ENCODE measurements around the gene OPN3. TPM values are rescaled to one million over a fixed set of nuclear protein-coding genes. Genes with fewer than 3 reads are reported as not detected.
"Not testable (repeated sequence)": the region's sequence is repeated elsewhere in the genome, so short reads cannot be mapped to it uniquely, and the experiment has no call there.

OPN3 gene
- 55.3 and 63.5 TPM in 2 replicates for total RNA-seq (2014; rRNA removed; shearing (Covaris generic))

DNA sequence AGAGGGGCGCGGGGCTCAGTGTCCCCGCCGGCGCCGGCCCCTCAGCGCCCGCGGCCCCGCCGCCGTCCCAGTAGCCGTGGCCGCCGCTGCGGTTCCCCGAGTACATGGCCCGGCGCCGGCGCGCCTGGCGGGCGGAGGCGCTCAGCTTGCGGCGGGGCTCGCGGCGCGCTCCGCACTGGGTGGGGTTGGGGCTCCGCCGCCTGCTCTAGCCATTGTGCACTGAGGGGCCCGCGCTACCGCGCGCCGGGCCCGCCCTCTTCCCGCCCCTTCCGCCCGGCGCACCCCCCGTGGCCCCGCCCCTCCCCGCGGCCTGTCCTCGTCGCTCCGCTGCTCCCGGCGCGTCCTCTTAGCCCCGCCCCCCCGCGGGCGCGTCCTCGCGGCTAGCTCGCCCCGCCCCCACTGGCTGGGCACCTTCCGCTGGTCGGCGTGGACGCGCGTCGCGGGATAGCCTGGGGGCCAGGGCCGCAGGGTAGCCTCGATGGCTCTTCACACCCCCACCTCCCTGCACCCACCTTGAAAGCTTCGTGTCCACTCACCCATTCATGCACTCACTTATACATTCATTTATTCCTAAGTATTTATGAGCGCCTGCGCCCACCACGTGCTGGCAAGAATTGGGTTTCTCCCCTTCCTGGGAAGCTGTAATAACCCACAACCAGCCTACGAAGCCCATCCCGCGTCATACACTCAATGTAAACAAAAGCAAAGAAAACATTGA lies at the start of gene OPN3, which contains the start of gene CHML:
Gene OPN3, minus strand, starts transcription at position 221 of the 718 bp plus-strand sequence. Its CDS starts 115 bp downstream, at position 106.
Gene CHML, minus strand, starts transcription at position 221 of the 718 bp plus-strand sequence. CDS start 4,603 bp downstream, outside the sequence.
- Histone ChIP-seq H3K27me3 (ENCODE audit: control insufficient read depth, insufficient read depth, low read length) (no peaks in the 10 kb centered on the region; the same call in 1 of the 2 replicates), H3K4me3 (ENCODE audit: insufficient read depth, low read depth, low read length) (peak within 1 kb of the TSS; percentile 99), H3K36me3 (replicated peaks; ENCODE audit: control insufficient read depth, insufficient read depth, low read length) (peaks cover 3% of the 10 kb centered on the region)
- peak; percentile 97 for DNase-seq

GRCh38 chr1:241688940-241689368 lies 48.8 kb upstream of the OPN3 start:
- H3K27me3 ChIP-seq (ENCODE audit: control insufficient read depth, insufficient read depth, low read length) = no peaks in the 10 kb centered on the region

DNA sequence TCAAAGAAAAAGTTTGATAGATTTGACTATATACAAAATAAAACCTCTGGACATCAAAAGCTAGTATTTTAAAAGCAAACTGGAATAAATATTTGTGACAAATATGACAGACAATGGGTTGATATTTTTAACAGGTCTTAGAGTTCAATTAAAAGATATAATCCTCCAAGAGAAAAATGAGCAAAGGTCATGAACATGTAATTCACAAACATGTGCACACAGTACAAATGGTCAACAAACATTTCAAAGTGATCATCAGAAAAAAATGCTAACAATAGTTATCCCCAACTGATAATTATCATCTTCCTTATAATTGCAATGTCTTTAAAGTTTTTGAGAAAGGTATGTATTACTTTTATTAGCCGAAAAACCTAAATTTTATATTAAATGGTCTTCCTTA lies 43.9 kb upstream of the OPN3 start:
- DNase-seq = no peak
- no peak overlapping the region for H3K4me3 ChIP-seq (ENCODE audit: insufficient read depth, low read depth, low read length)
- no peaks in the 10 kb centered on the region for H3K36me3 ChIP-seq (replicated peaks; ENCODE audit: control insufficient read depth, insufficient read depth, low read length)
- H3K27me3 ChIP-seq (ENCODE audit: control insufficient read depth, insufficient read depth, low read length) = no peaks in the 10 kb centered on the region

More at GRCh38 chr1:241688940-241689368, 48.8 kb upstream of the OPN3 start:
- Histone ChIP-seq H3K4me3 (ENCODE audit: insufficient read depth, low read depth, low read length) (no peak overlapping the region), H3K36me3 (replicated peaks; ENCODE audit: control insufficient read depth, insufficient read depth, low read length) (no peaks in the 10 kb centered on the region)
- no peak for DNase-seq

DNA sequence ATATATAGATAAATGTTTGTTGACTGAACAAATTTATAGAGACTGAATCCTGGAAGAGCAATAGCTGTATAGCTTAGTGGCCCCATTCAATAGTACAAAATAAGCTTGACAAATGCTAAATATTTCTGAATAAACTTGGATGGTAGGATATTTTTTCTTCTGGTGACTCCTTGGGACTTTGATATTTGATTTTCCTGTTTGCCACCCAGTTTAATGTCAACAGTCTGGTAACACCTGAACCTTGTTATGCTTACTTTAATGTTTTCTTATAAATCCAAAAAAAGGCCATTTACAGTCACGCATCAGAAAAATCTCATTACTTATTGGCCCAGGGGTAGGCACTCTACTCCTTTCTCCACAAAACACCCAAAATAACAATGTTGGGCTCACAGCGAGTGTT lies 42.8 kb upstream of the OPN3 start:
- H3K27me3 ChIP-seq (ENCODE audit: control insufficient read depth, insufficient read depth, low read length) = no peaks in the 10 kb centered on the region
- no peak for DNase-seq
- H3K4me3 ChIP-seq (ENCODE audit: insufficient read depth, low read depth, low read length) = no peak overlapping the region
- H3K36me3 ChIP-seq (replicated peaks; ENCODE audit: control insufficient read depth, insufficient read depth, low read length) = no peaks in the 10 kb centered on the region

- H3K36me3 ChIP-seq (replicated peaks; ENCODE audit: control insufficient read depth, insufficient read depth, low read length); DNase-seq; H3K27me3 ChIP-seq (ENCODE audit: control insufficient read depth, insufficient read depth, low read length); H3K4me3 ChIP-seq (ENCODE audit: insufficient read depth, low read depth, low read length): not testable (repeated sequence)
These were observed 41.8 kb upstream of the OPN3 start for GRCh38 chr1:241681861-241682448.

DNA sequence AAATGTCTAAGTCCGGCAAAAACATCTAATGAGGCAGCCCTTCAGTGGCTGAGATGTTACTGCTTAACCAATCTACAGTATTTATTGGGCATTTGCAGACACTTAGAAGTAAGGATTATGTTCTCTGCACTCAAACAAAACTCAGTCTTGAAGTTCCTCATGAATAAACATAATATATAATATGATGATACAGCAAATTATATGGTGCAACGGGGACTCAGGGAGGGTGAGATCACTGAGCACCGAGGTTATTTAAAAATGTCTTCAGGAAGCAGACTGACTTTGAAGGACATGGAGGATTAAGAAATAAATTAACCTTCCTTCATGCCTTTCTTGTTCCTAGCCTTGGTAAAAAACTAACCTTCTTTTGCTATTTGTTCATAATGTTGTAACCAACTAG lies 39.8 kb upstream of the OPN3 start:
- no peak for DNase-seq
- Histone ChIP-seq H3K36me3 (replicated peaks; ENCODE audit: control insufficient read depth, insufficient read depth, low read length) (no peaks in the 10 kb centered on the region), H3K4me3 (ENCODE audit: insufficient read depth, low read depth, low read length) (no peak overlapping the region), H3K27me3 (ENCODE audit: control insufficient read depth, insufficient read depth, low read length) (no peaks in the 10 kb centered on the region)

DNA sequence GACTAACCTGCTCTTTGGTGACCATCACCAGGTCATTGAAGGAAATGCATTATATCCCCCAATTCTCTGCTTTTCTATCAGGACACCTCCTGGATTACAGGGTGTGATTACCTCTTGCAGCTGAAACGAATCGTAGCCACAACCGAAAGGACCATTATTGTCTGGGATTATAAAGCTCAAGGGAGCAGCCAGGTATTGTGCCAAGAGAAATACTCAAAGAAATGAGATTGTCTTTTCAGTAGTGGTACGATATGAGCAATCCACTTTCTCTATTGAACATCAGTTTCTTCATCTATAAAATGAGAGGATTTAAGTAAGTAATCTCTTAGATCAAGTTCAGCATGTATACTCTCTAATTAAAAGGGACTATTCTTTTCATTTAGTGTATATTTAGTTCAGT lies 39.2 kb upstream of the OPN3 start:
- Histone ChIP-seq H3K27me3 (ENCODE audit: control insufficient read depth, insufficient read depth, low read length) (no peaks in the 10 kb centered on the region), H3K4me3 (ENCODE audit: insufficient read depth, low read depth, low read length) (no peak overlapping the region), H3K36me3 (replicated peaks; ENCODE audit: control insufficient read depth, insufficient read depth, low read length) (no peaks in the 10 kb centered on the region)
- DNase-seq = no peak

DNA sequence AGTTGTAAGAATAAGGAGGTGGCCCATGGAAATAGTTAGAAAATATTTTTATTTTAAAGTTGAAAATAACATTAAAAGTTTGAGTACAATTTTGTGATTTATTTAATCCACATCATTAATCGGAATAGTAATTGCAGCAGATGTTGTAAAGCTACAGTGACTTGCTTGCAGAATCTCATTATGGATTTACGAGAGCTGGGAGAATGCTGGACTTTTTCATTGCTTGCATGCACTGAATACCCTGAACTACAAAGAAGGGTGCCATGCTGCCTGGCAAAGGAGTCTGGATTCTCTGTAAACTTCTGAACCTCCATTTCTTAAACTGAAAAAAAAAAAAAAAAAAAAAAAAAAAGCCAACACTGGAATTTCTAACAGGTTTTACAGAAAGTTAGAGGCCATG lies 38.4 kb upstream of the OPN3 start:
- Histone ChIP-seq H3K27me3 (ENCODE audit: control insufficient read depth, insufficient read depth, low read length) (no peaks in the 10 kb centered on the region), H3K36me3 (replicated peaks; ENCODE audit: control insufficient read depth, insufficient read depth, low read length) (no peaks in the 10 kb centered on the region), H3K4me3 (ENCODE audit: insufficient read depth, low read depth, low read length) (no peak overlapping the region)
- DNase-seq = no peak

GRCh38 chr1:241677201-241677600 lies 37.0 kb upstream of the OPN3 start:
- DNase-seq = no peak
- H3K4me3 ChIP-seq (ENCODE audit: insufficient read depth, low read depth, low read length) = no peak overlapping the region
- H3K36me3 ChIP-seq (replicated peaks; ENCODE audit: control insufficient read depth, insufficient read depth, low read length) = no peaks in the 10 kb centered on the region
- no peaks in the 10 kb centered on the region for H3K27me3 ChIP-seq (ENCODE audit: control insufficient read depth, insufficient read depth, low read length)

GRCh38 chr1:241675983-241676382 lies 35.8 kb upstream of the OPN3 start:
- peak; percentile 14 for DNase-seq
- no peak overlapping the region for H3K4me3 ChIP-seq (ENCODE audit: insufficient read depth, low read depth, low read length)
- H3K27me3 ChIP-seq (ENCODE audit: control insufficient read depth, insufficient read depth, low read length) = no peaks in the 10 kb centered on the region
- no peaks in the 10 kb centered on the region for H3K36me3 ChIP-seq (replicated peaks; ENCODE audit: control insufficient read depth, insufficient read depth, low read length)

DNA sequence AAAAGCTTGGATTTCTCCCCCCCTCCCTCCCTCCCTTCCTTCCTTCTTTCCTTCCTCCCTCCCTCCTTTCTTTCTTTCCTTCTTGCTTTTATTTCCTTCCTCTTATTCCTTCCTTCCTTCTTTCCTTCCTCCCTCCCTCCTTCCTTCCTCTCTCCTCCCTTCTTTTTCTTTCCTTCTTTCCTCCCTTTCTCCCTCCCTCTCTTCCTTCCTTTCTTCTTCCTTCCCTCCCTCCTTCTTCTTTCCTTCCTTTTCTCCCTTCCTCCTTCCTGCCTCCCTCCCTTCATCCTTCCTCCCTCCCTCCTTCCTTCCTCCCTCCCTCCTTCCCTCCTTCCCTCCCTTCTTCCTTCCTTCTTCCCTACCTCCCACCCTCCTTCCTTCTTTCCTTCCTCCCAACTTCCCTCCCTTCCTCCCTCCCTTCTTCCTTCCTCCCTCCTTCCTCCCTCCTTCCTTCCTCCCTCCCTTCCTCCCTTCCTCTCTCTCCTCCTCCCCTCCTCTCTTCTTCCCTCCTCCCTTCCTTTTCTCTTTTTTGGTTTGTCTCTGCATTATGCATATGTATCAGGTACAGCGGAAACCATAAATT lies 34.7 kb upstream of the OPN3 start:
- Histone ChIP-seq H3K4me3 (ENCODE audit: insufficient read depth, low read depth, low read length) (no peak overlapping the region), H3K27me3 (ENCODE audit: control insufficient read depth, insufficient read depth, low read length) (no peaks in the 10 kb centered on the region)
- DNase-seq = no peak

DNA sequence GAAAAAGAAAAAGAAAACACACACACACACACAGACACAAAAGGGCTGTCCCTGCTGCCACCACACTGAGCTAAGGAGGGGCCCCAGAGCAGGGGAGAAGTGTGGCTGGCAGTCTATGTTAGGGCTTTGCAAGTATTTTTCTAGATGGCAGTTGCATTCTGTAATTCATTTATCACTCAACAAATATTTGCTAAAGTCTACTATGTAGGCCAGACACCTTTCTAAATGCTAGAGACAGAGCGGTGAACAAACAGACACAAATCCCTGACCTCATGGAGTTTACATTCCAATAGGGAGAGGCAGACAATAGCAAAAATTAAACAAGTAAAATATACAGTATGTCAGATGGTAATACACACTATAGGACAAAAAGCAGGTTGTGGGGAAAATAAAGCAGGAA lies 32.1 kb upstream of the OPN3 start:
- Histone ChIP-seq H3K27me3 (ENCODE audit: control insufficient read depth, insufficient read depth, low read length) (no peaks in the 10 kb centered on the region), H3K4me3 (ENCODE audit: insufficient read depth, low read depth, low read length) (no peak overlapping the region), H3K36me3 (replicated peaks; ENCODE audit: control insufficient read depth, insufficient read depth, low read length) (no peaks in the 10 kb centered on the region)
- DNase-seq = no peak

More for the DNA sequence above, 34.7 kb upstream of the OPN3 start:
- no peaks in the 10 kb centered on the region for H3K36me3 ChIP-seq (replicated peaks; ENCODE audit: control insufficient read depth, insufficient read depth, low read length)

DNA sequence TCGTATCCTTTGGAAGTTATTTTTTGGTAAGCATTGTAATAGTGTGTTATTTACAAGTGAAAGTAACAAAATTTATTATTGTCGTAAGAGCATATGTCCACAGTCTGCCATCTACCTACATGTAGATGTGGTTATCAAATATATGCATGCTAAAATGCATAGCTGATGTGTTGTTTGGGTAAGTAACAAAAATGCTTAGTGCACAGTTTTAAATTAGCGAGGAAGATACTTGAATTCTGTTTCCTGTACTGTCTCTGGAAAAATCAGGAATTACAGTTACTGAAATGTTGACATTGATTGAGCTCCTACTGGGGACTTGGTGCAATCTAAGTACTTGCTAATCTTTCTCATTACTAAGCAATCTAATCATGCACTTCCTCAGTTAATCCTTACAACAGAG lies 26.2 kb upstream of the OPN3 start:
- H3K4me3 ChIP-seq (ENCODE audit: insufficient read depth, low read depth, low read length) = no peak overlapping the region
- no peak for DNase-seq
- H3K36me3 ChIP-seq (replicated peaks; ENCODE audit: control insufficient read depth, insufficient read depth, low read length) = no peaks in the 10 kb centered on the region
- no peaks in the 10 kb centered on the region for H3K27me3 ChIP-seq (ENCODE audit: control insufficient read depth, insufficient read depth, low read length)

DNA sequence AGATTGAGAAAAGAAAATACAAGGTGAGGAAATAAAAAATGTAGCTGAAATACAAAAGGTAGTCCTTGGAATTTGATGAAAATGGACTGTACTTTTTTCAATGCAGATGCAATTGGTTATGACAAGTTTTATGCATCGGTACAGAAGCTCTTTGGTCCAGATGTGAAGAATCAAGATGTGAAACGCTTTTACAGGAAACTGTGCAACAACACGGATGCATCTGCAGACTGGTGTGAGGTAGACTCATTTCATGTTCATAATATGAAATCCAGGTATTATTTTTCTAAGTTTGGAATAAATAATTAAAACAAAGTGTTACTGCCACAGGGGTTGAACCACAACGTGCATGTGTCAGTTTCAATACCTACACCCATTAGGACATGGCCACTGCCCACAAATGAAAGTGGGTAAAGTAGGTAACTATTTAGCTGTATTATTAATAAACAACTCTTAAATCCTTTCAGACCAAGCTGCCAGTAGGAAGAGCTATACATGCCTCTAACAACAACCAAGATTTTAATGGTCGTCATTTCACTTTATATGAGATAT lies 20.3 kb upstream of the OPN3 start:
- Histone ChIP-seq H3K4me3 (ENCODE audit: insufficient read depth, low read depth, low read length) (no peak overlapping the region), H3K27me3 (ENCODE audit: control insufficient read depth, insufficient read depth, low read length) (no peaks in the 10 kb centered on the region), H3K36me3 (replicated peaks; ENCODE audit: control insufficient read depth, insufficient read depth, low read length) (no peaks in the 10 kb centered on the region)
- DNase-seq = no peak

GRCh38 chr1:241659016-241659415 lies 18.8 kb upstream of the OPN3 start:
- H3K4me3 ChIP-seq (ENCODE audit: insufficient read depth, low read depth, low read length); H3K27me3 ChIP-seq (ENCODE audit: control insufficient read depth, insufficient read depth, low read length); DNase-seq: not testable (repeated sequence)

More at GRCh38 chr1:241659016-241659415, 18.8 kb upstream of the OPN3 start:
- H3K36me3 ChIP-seq (replicated peaks; ENCODE audit: control insufficient read depth, insufficient read depth, low read length) = not testable (repeated sequence)

Measured in H7 (cell line).